HEK293 (cell line): ENCODE measurements around the gene FAM221B.

Source experiments
- CTCF ChIA-PET: fragments of 350-600 bp; formaldehyde crosslinking; extraction: SDS; loops from one replicate; lab custom pipeline; 2021; ENCODE audit warnings: antibody characterized with exemption; lab: Yijun Ruan, JAX
- POLR2A ChIA-PET: fragments of 300-600 bp; formaldehyde crosslinking; extraction: SDS; loops from one replicate; lab custom pipeline; 2020; ENCODE audit warnings: antibody characterized with exemption, inconsistent platforms; lab: Yijun Ruan, JAX
- H3K27ac ChIP-seq: fragments of 200-500 bp; sonication (Bioruptor generic); 2 replicates; pipeline ENCODE4 v1.5.1; 2014; ENCODE audit warnings: low read depth, low read length, control low read depth, inconsistent platforms; ENCODE audit errors: extremely low read depth
- H3K36me3 ChIP-seq, 2 experiments: fragments of 200-500 bp in 1 of 2; sonication (Bioruptor generic) in 1 of 2; 1 replicate in 1 of 2; 2 replicates in 1 of 2; pipeline ENCODE4 v1.5.1; 2014 to 2017; ENCODE audit warnings: inconsistent platforms in 2 of 2, low read length in 2 of 2; ENCODE audit not compliant: control insufficient read depth in 2 of 2, insufficient read depth in 1 of 2
- H3K4me1 ChIP-seq: fragments of 200-500 bp; sonication (Bioruptor generic); 2 replicates; pipeline ENCODE4 v1.5.1; 2014; ENCODE audit warnings: mild to moderate bottlenecking, low read length, inconsistent platforms; ENCODE audit not compliant: control insufficient read depth, insufficient read depth
- H3K4me3 ChIP-seq: 2 replicates; pipeline ENCODE4 v1.5.1; 2011; ENCODE audit warnings: low read depth, mild to moderate bottlenecking, control low read depth, low read length, moderate library complexity
- H3K9me3 ChIP-seq: fragments of 200-500 bp; sonication (Bioruptor generic); 2 replicates; pipeline ENCODE4 v1.5.1; 2014; ENCODE audit warnings: low read depth, low read length, inconsistent platforms; ENCODE audit not compliant: control insufficient read depth, insufficient read depth
- KLF1 ChIP-seq: fragments of 450-650 bp; formaldehyde crosslinking; IDR thresholded peaks from 2 replicates; pipeline ENCODE4 v1.5.1; 2016; ENCODE audit warnings: missing biosample characterization, missing genetic modification characterization
- RBAK ChIP-seq: fragments of 450-650 bp; formaldehyde crosslinking; IDR thresholded peaks from 2 replicates; pipeline ENCODE4 v1.5.1; 2016; ENCODE audit warnings: missing biosample characterization, missing genetic modification characterization
- ZNF121 ChIP-seq: fragments of 450-650 bp; formaldehyde crosslinking; IDR thresholded peaks from 2 replicates; pipeline ENCODE4 v1.5.1; 2016; ENCODE audit warnings: missing biosample characterization, missing genetic modification characterization
- ZNF214 ChIP-seq: fragments of 450-650 bp; formaldehyde crosslinking; IDR thresholded peaks from 2 replicates; pipeline ENCODE4 v1.5.1; 2017; ENCODE audit warnings: missing biosample characterization, mild to moderate bottlenecking, missing genetic modification characterization, borderline replicate concordance
- ZNF239 ChIP-seq: fragments of 450-650 bp; formaldehyde crosslinking; IDR thresholded peaks from 2 replicates; pipeline ENCODE4 v1.5.1; 2016; ENCODE audit warnings: missing biosample characterization, missing genetic modification characterization
- ZNF366 ChIP-seq: fragments of 450-650 bp; formaldehyde crosslinking; conservative IDR thresholded peaks from 2 replicates; pipeline ENCODE4 v1.5.1; 2016; ENCODE audit warnings: missing biosample characterization, missing genetic modification characterization
- ZNF37A ChIP-seq: fragments of 450-650 bp; IDR thresholded peaks from 2 replicates; pipeline ENCODE4 v1.5.1; 2018; ENCODE audit warnings: missing biosample characterization, missing genetic modification characterization
- ZNF48 ChIP-seq: fragments of 450-650 bp; formaldehyde crosslinking; IDR thresholded peaks from 2 replicates; pipeline ENCODE4 v1.5.1; 2016; ENCODE audit warnings: missing biosample characterization, missing genetic modification characterization
- ZNF510 ChIP-seq: fragments of 450-650 bp; formaldehyde crosslinking; IDR thresholded peaks from 2 replicates; pipeline ENCODE4 v1.5.1; 2018; ENCODE audit warnings: mild to moderate bottlenecking, missing genetic modification characterization, missing biosample characterization; ENCODE audit not compliant: insufficient replicate concordance
- ZNF548 ChIP-seq: fragments of 450-650 bp; formaldehyde crosslinking; IDR thresholded peaks from 2 replicates; pipeline ENCODE4 v1.5.1; 2016; ENCODE audit warnings: missing biosample characterization, missing genetic modification characterization
- ZNF560 ChIP-seq: fragments of 450-650 bp; formaldehyde crosslinking; IDR thresholded peaks from 2 replicates; pipeline ENCODE4 v1.5.1; 2017; ENCODE audit warnings: missing biosample characterization, missing genetic modification characterization, borderline replicate concordance
- ZNF629 ChIP-seq: fragments of 450-650 bp; formaldehyde crosslinking; IDR thresholded peaks from 2 replicates; pipeline ENCODE4 v1.5.1; 2017; ENCODE audit warnings: missing biosample characterization, missing genetic modification characterization
- ZNF660 ChIP-seq: fragments of 450-650 bp; IDR thresholded peaks from 2 replicates; pipeline ENCODE4 v1.5.1; 2018; ENCODE audit warnings: missing biosample characterization, mild to moderate bottlenecking, missing genetic modification characterization
- TF ChIP-seq, protein P1 (sequence below): fragments of 450-650 bp; formaldehyde crosslinking; IDR thresholded peaks from 2 replicates; pipeline ENCODE4 v1.5.1; 2016; ENCODE audit warnings: missing biosample characterization, missing genetic modification characterization
- TF ChIP-seq, protein P2 (sequence below): fragments of 450-650 bp; formaldehyde crosslinking; IDR thresholded peaks from 2 replicates; pipeline ENCODE4 v1.5.1; 2016; ENCODE audit warnings: missing biosample characterization, missing genetic modification characterization
- TF ChIP-seq, protein P3 (sequence below): fragments of 450-650 bp; formaldehyde crosslinking; IDR thresholded peaks from 2 replicates; pipeline ENCODE4 v1.5.1; 2017; ENCODE audit warnings: missing biosample characterization, missing genetic modification characterization
- TF ChIP-seq, protein P4 (sequence below): fragments of 450-650 bp; formaldehyde crosslinking; IDR thresholded peaks from 2 replicates; pipeline ENCODE4 v1.5.1; 2016; ENCODE audit warnings: missing biosample characterization, missing genetic modification characterization
- TF ChIP-seq, protein P5 (sequence below): fragments of 450-650 bp; formaldehyde crosslinking; IDR thresholded peaks from 2 replicates; pipeline ENCODE4 v1.5.1; 2016; ENCODE audit warnings: missing biosample characterization, missing genetic modification characterization

Gene FAM221B

DNA sequence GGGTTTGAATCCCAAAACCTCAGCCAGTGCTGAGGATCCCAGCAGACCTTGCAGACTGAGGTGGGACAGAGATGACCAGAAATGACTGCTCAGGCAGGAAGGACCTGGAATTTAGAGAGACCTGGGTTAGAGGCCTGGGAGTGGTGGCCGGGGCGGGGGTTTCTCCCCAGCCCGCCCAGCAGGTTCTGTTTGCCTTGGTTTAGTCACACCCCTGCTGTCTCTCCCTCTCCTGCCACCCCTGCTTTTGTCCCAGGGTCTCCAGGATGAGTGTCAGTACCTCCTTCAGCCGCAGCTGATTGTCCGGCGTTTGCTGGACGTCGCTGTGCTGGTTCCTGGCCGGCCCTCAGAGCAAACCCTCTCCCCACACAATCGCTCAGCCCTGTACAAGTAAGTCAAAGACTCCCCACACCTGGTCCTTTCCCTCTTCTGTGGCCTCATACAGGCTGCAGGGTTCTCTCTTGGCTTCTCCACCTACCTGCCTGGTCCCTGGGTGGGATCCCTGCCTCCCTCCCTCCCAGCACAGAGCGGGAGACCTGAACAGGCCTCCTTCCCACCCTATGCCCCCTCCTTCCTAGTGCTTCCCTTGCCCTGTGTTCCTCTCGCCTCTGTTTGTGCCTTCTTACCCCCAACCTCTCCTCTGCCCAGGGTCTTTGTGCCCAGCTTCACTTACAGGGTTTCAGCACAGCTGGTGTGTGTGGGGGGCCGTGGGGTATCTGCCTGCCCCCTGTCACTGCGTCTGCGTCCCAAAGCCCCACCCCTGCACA is 12.5 kb upstream of the FAM221B start (continued):
- TF ChIP-seq, protein P1, sequence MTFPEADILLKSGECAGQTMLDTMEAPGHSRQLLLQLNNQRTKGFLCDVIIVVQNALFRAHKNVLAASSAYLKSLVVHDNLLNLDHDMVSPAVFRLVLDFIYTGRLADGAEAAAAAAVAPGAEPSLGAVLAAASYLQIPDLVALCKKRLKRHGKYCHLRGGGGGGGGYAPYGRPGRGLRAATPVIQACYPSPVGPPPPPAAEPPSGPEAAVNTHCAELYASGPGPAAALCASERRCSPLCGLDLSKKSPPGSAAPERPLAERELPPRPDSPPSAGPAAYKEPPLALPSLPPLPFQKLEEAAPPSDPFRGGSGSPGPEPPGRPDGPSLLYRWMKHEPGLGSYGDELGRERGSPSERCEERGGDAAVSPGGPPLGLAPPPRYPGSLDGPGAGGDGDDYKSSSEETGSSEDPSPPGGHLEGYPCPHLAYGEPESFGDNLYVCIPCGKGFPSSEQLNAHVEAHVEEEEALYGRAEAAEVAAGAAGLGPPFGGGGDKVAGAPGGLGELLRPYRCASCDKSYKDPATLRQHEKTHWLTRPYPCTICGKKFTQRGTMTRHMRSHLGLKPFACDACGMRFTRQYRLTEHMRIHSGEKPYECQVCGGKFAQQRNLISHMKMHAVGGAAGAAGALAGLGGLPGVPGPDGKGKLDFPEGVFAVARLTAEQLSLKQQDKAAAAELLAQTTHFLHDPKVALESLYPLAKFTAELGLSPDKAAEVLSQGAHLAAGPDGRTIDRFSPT: no peak
- TF ChIP-seq ZNF37A (tag by site-specific recombination): no peak

DNA sequence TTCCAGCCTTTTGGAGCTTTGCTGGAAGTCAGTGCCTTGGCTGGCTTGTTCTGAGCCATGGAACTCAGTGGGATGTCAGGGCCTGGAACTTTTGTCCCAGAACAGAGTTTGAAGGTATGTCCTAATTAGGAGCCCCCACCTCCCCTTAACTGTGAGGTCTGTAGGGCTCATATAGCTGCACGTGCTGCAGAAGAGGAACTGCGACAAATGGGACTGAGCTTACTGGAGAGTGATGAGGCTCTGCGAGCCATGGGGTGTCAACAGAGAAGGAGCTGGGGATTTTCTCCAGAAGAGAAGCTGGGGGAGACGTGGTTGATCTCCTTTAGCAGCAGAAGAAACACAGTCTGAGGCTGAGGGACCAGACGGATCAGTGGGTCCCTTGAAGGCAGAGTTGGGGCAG is 11.4 kb upstream of the FAM221B start:
- H3K9me3 ChIP-seq: no peaks in the 10 kb centered on the region
- ChIA-PET POLR2A (no interaction called here), CTCF (interaction anchor here (0.7 to 2.2 kb wide), 5 partner anchors 11 to 106 kb away, joined by 3 to 11 read pairs (median 4); no protein-coding TSS in a partner anchor)
- peaks cover 0 to 19% of the 10 kb centered on the region in 2 experiments; a peak in 1 of 3 replicates for H3K36me3 ChIP-seq
- no peak overlapping the region for H3K4me3 ChIP-seq
- no peaks in the 10 kb centered on the region for H3K4me1 ChIP-seq
- no peak overlapping the region for H3K27ac ChIP-seq
- TF ChIP-seq ZNF510 (tag by site-specific recombination) (no peak), ZNF629 (tag by site-specific recombination) (no peak), ZNF366 (tag by site-specific recombination) (no peak)
- TF ChIP-seq, all 188 proteins: peak for 0

DNA sequence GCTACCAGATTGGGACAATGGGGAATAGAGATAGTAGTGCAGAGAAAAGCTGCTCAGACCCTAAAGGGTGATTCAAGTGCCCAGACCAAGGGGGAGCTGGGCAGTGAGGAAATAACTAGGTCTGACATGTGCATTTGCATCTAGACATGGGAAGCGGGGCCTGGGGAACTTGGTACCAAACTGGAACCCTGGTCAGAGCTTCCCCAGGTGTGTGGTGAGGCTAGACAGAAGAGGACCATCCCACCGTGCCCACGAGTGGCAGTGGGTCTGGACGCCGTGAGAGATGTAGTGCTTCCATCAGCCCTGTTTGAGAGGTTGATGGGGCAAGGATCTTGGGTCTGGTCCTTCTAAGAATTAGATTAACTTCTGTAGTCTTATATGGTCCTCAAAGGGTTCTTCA is 8.1 kb upstream of the FAM221B start:
- Histone ChIP-seq H3K4me1 (no peaks in the 10 kb centered on the region; the same call in 1 of the 2 replicates), H3K27ac (no peak overlapping the region), H3K36me3 (peaks cover 0 to 13% of the 10 kb centered on the region in 2 experiments; a peak in 1 of 3 replicates), H3K9me3 (no peaks in the 10 kb centered on the region), H3K4me3 (no peak overlapping the region)
- ChIA-PET CTCF (interaction anchor here (0.6 to 3.9 kb wide), 9 partner anchors 7 to 225 kb away, joined by 3 to 28 read pairs (median 6); no protein-coding TSS in a partner anchor), POLR2A (no interaction called here)
- TF ChIP-seq ZNF660 (tag by site-specific recombination) (no peak), KLF1 (tag by site-specific recombination) (no peak), ZNF560 (tag by site-specific recombination) (no peak), ZNF548 (tag by site-specific recombination) (no peak), ZNF239 (no peak), ZNF214 (no peak), ZNF48 (tag by site-specific recombination) (no peak), RBAK (tag by site-specific recombination) (no peak), ZNF121 (tag by site-specific recombination) (no peak)
- TF ChIP-seq, protein P2, sequence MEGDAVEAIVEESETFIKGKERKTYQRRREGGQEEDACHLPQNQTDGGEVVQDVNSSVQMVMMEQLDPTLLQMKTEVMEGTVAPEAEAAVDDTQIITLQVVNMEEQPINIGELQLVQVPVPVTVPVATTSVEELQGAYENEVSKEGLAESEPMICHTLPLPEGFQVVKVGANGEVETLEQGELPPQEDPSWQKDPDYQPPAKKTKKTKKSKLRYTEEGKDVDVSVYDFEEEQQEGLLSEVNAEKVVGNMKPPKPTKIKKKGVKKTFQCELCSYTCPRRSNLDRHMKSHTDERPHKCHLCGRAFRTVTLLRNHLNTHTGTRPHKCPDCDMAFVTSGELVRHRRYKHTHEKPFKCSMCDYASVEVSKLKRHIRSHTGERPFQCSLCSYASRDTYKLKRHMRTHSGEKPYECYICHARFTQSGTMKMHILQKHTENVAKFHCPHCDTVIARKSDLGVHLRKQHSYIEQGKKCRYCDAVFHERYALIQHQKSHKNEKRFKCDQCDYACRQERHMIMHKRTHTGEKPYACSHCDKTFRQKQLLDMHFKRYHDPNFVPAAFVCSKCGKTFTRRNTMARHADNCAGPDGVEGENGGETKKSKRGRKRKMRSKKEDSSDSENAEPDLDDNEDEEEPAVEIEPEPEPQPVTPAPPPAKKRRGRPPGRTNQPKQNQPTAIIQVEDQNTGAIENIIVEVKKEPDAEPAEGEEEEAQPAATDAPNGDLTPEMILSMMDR (tag by site-specific recombination): no peak
- TF ChIP-seq, protein P3, sequence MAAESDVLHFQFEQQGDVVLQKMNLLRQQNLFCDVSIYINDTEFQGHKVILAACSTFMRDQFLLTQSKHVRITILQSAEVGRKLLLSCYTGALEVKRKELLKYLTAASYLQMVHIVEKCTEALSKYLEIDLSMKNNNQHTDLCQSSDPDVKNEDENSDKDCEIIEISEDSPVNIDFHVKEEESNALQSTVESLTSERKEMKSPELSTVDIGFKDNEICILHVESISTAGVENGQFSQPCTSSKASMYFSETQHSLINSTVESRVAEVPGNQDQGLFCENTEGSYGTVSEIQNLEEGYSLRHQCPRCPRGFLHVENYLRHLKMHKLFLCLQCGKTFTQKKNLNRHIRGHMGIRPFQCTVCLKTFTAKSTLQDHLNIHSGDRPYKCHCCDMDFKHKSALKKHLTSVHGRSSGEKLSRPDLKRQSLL (tag by site-specific recombination): no peak
- TF ChIP-seq, protein P4, sequence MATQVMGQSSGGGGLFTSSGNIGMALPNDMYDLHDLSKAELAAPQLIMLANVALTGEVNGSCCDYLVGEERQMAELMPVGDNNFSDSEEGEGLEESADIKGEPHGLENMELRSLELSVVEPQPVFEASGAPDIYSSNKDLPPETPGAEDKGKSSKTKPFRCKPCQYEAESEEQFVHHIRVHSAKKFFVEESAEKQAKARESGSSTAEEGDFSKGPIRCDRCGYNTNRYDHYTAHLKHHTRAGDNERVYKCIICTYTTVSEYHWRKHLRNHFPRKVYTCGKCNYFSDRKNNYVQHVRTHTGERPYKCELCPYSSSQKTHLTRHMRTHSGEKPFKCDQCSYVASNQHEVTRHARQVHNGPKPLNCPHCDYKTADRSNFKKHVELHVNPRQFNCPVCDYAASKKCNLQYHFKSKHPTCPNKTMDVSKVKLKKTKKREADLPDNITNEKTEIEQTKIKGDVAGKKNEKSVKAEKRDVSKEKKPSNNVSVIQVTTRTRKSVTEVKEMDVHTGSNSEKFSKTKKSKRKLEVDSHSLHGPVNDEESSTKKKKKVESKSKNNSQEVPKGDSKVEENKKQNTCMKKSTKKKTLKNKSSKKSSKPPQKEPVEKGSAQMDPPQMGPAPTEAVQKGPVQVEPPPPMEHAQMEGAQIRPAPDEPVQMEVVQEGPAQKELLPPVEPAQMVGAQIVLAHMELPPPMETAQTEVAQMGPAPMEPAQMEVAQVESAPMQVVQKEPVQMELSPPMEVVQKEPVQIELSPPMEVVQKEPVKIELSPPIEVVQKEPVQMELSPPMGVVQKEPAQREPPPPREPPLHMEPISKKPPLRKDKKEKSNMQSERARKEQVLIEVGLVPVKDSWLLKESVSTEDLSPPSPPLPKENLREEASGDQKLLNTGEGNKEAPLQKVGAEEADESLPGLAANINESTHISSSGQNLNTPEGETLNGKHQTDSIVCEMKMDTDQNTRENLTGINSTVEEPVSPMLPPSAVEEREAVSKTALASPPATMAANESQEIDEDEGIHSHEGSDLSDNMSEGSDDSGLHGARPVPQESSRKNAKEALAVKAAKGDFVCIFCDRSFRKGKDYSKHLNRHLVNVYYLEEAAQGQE: no peak
- TF ChIP-seq, protein P5, sequence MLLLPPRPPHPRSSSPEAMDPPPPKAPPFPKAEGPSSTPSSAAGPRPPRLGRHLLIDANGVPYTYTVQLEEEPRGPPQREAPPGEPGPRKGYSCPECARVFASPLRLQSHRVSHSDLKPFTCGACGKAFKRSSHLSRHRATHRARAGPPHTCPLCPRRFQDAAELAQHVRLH (tag by site-specific recombination): no peak
- TF ChIP-seq, all 188 proteins: peak for 0
